Endodermal cell (in vitro differentiated cells): ENCODE data around the gene ROGDI. TPM values are rescaled to one million over a fixed set of nuclear protein-coding genes. Genes with fewer than 3 reads are reported as not detected.

ENCODE experiments used
- DNase-seq: peaks from one replicate; pipeline ENCODE4 v3.0.0-alpha.2; 2017
- H3K27ac ChIP-seq: 2 replicates; pipeline ENCODE4 v1.5.1; 2013; ENCODE audit warnings: mild to moderate bottlenecking, low read depth, low read length, moderate library complexity
- H3K27me3 ChIP-seq: 2 replicates; pipeline ENCODE4 v1.6.1; 2013; ENCODE audit warnings: mild to moderate bottlenecking, low read length, moderate library complexity; ENCODE audit not compliant: insufficient read depth, control insufficient read depth, poor library complexity, severe bottlenecking
- H3K36me3 ChIP-seq: 2 replicates; pipeline ENCODE4 v1.7.0; 2013; ENCODE audit warnings: mild to moderate bottlenecking, low read length, moderate library complexity; ENCODE audit not compliant: control insufficient read depth, insufficient read depth
- H3K4me1 ChIP-seq: one replicate; pipeline ENCODE4 v1.7.0; 2013; ENCODE audit warnings: low read length; ENCODE audit not compliant: control insufficient read depth, insufficient read depth
- H3K4me3 ChIP-seq: 2 replicates; pipeline ENCODE4 v1.5.1; 2013; ENCODE audit warnings: mild to moderate bottlenecking, low read length, moderate library complexity
- H3K9ac ChIP-seq: 2 replicates; pipeline ENCODE4 v1.6.1; 2013; ENCODE audit warnings: mild to moderate bottlenecking, low read length, moderate library complexity; ENCODE audit not compliant: poor library complexity, severe bottlenecking; ENCODE audit errors: extremely low read depth
- H3K9me3 ChIP-seq: 2 replicates; pipeline ENCODE4 v1.6.1; 2013; ENCODE audit warnings: mild to moderate bottlenecking, low read length, moderate library complexity; ENCODE audit not compliant: control insufficient read depth
- H3K27ac Mint-ChIP-seq: 2 replicates; pipeline ENCODE4 v1.8.0; 2020; ENCODE audit warnings: mixed read lengths
- H3K27me3 Mint-ChIP-seq: 2 replicates; pipeline ENCODE4 v1.8.0; 2021; ENCODE audit warnings: mild to moderate bottlenecking, mixed read lengths; ENCODE audit not compliant: insufficient read depth
- H3K36me3 Mint-ChIP-seq: 2 replicates; pipeline ENCODE4 v1.8.0; 2020; ENCODE audit warnings: low read depth, mixed read lengths
- H3K4me1 Mint-ChIP-seq: 2 replicates; pipeline ENCODE4 v1.8.0; 2020; ENCODE audit warnings: mixed read lengths
- H3K4me3 Mint-ChIP-seq: 2 replicates; pipeline ENCODE4 v1.8.0; 2020; ENCODE audit warnings: mild to moderate bottlenecking, moderate library complexity, mixed read lengths
- H3K9me3 Mint-ChIP-seq: 2 replicates; pipeline ENCODE4 v1.8.0; 2020; ENCODE audit warnings: mild to moderate bottlenecking, mixed read lengths
- WGBS, 2 experiments: methylation state at CpG; one replicate each; pipeline versions ENCODE4 v1.1.5 to v1.1.7; 2013; ENCODE audit warnings: missing lambda C conversion rate in 2 of 2, mixed read lengths in 1 of 2; ENCODE audit not compliant: insufficient coverage in 1 of 2, insufficient read length in 1 of 2; 5-methylcytosine and 5-hydroxymethylcytosine counted together
- total RNA-seq, 2 donors: library from RNA; stranded (reverse); fragmentation: NEBNext Ultra II Directional in 1 of 2; extraction: Animal tissue kit (Norgen Biotek cat#: 25700) in 1 of 2; gene quantifications; 2 replicates in 1 of 2; 3 replicates in 1 of 2; pipeline ENCODE4 v1.2.1, GENCODE V29; 2021
- TF ChIP-seq, protein P1 (sequence below): fragments of 200-600 bp; sonication (generic); conservative IDR thresholded peaks from 2 replicates; pipeline ENCODE4 v1.5.0; 2021; ENCODE audit warnings: antibody characterized with exemption, mild to moderate bottlenecking

ROGDI gene
- total RNA-seq, 2 donors from 2014 or later, result 46.2 to 49.0 TPM

DNA sequence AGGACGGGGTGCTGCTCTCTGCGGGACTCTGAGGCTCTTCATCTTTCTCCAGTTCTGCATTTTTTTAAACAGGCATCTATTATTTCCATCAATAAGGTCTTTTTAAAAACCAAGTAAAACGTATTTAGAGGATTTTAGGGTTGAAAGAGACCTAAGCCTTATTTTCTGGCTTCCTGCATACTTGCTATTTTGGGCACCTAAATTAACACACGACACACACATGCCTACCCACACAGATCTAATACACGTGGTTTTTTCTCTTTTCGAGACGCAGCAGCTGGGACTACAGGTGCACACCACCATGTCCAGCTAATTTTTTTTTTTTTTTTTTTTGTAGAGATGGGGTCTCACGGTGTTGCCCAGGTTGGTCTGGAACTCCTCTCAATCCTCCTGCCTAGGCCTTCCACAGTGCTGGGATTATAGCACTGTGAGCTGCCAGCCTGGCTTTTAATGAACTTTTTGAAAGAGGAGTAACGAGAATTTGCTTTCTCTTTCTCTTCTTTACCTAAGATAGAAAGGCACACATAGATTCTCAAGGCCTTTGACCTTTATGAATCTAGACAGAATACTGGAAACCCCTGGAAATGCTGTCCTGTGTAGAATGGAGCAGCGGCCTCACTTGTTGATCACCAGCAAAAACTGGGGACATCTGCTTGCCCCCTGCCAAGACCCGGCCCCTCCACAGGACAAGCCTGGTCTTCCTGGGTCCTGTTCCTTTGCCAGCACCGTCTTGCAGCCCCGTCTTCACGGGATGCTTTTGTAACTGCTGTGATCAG lies 54.3 kb downstream of the ROGDI start:
- 88 to 100% methylated on average over 3 to 13 of the region's 14 CpGs for whole genome bisulfite sequencing, 2 experiments
- Histone ChIP-seq H3K27me3 (no peaks in the 10 kb centered on the region), H3K4me1 (no peaks in the 10 kb centered on the region), H3K9ac (no peak overlapping the region), H3K27ac (no peak overlapping the region), H3K9me3 (no peaks in the 10 kb centered on the region), H3K36me3 (peaks cover 18% of the 10 kb centered on the region), H3K4me3 (no peak overlapping the region)
- Mint-ChIP-seq H3K27me3 (peaks cover 1% of the 10 kb centered on the region), H3K27ac (no peak overlapping the region), H3K4me3 (no peak overlapping the region), H3K36me3 (peaks cover 12% of the 10 kb centered on the region), H3K4me1 (no peaks in the 10 kb centered on the region), H3K9me3 (no peaks in the 10 kb centered on the region)
- TF ChIP-seq, protein P1, sequence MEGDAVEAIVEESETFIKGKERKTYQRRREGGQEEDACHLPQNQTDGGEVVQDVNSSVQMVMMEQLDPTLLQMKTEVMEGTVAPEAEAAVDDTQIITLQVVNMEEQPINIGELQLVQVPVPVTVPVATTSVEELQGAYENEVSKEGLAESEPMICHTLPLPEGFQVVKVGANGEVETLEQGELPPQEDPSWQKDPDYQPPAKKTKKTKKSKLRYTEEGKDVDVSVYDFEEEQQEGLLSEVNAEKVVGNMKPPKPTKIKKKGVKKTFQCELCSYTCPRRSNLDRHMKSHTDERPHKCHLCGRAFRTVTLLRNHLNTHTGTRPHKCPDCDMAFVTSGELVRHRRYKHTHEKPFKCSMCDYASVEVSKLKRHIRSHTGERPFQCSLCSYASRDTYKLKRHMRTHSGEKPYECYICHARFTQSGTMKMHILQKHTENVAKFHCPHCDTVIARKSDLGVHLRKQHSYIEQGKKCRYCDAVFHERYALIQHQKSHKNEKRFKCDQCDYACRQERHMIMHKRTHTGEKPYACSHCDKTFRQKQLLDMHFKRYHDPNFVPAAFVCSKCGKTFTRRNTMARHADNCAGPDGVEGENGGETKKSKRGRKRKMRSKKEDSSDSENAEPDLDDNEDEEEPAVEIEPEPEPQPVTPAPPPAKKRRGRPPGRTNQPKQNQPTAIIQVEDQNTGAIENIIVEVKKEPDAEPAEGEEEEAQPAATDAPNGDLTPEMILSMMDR, result no peak
- DNase-seq, result no peak

DNA sequence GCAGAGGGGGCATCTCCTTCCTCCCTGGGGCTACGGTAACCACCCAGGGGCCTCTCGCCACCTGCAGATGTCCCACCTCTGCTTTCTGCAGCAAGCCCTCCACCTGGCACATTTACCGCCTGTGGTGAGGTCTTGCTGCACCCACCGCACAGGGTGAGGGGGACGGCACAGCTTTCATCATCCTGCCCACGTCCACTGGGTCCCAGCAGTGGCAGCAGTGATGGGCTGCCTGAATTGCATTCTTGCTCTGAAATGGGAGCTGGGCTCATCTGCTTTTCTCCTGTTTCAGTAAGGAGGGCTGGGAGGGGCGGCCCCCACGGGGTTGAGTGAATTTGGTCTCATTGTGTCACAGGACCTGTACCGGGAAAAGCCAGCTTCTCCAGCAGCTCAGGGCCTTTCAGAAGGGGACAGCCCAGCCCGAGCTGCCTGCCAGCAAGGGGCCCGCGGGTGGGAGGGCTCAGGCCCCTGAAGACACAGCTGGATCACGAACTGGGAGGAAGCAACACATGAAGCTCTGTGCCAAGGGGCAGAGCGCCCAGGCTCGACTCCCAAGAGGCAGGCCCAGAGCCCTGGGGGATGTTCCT lies 55.4 kb downstream of the ROGDI start:
- no peak overlapping the region for H3K4me3 Mint-ChIP-seq

More for the DNA sequence above, 55.4 kb downstream of the ROGDI start:
- Histone ChIP-seq H3K4me3 (no peak overlapping the region), H3K4me1 (no peaks in the 10 kb centered on the region), H3K27ac (no peak overlapping the region), H3K9me3 (no peaks in the 10 kb centered on the region), H3K9ac (no peak overlapping the region), H3K27me3 (no peaks in the 10 kb centered on the region), H3K36me3 (peaks cover 14% of the 10 kb centered on the region)
- Mint-ChIP-seq H3K4me1 (no peaks in the 10 kb centered on the region), H3K27ac (no peak overlapping the region), H3K36me3 (peaks cover 12% of the 10 kb centered on the region), H3K9me3 (no peaks in the 10 kb centered on the region), H3K27me3 (peaks cover 1% of the 10 kb centered on the region)
- WGBS, 2 experiments, result 84 to 86% methylated on average over 11 to 15 of the region's 15 CpGs
- TF ChIP-seq, protein P1, result no peak
- no peak for DNase-seq

Other genes with a start within 250 kb of the ROGDI start
- 1 to 10 TPM; 1.5 to 1.6 TPM for gene C16orf96, start 246.3 kb downstream of the ROGDI start, total RNA-seq
- 10 to 100 TPM; 46.8 to 49.6 TPM for gene UBALD1, start 187.7 kb downstream of the ROGDI start, total RNA-seq
- gene MGRN1, start 177.8 kb downstream of the ROGDI start, total RNA-seq, result 10 to 100 TPM; 66.9 to 71.4 TPM
- 10 to 100 TPM; 38.6 to 40.7 TPM for gene NUDT16L1, start 109.1 kb downstream of the ROGDI start, total RNA-seq
- gene ANKS3, start 68.4 kb downstream of the ROGDI start, total RNA-seq, result 10 to 100 TPM; 32.4 to 41.0 TPM
- under 1 TPM; 0.35 to 0.64 TPM for gene DNAAF8, start 68.1 kb downstream of the ROGDI start, total RNA-seq
- gene ZNF500, start 35.5 kb downstream of the ROGDI start, total RNA-seq, result 10 to 100 TPM; 17.2 to 21.6 TPM
- under 1 TPM; 0.40 to 0.73 TPM for gene SEPTIN12, start 14.3 kb downstream of the ROGDI start, total RNA-seq
- gene SMIM22, start 7.3 kb downstream of the ROGDI start, total RNA-seq, result not detected
- 100 to 1,000 TPM in 1 of 2 donors, 10 to 100 TPM in 1; 99.3 to 108 TPM for gene GLYR1, start 44.7 kb upstream of the ROGDI start, total RNA-seq
- gene UBN1, start 44.8 kb upstream of the ROGDI start, total RNA-seq, result 10 to 100 TPM; 36.8 to 46.7 TPM
- 10 to 100 TPM; 37.8 to 48.5 TPM for gene PPL, start 134.5 kb upstream of the ROGDI start, total RNA-seq
- under 1 TPM; 0.22 to 0.33 TPM for gene SEC14L5, start 155.7 kb upstream of the ROGDI start, total RNA-seq
- 10 to 100 TPM; 12.7 to 14.0 TPM for gene NAGPA, start 231.3 kb upstream of the ROGDI start, total RNA-seq